ENCODE measurements around the gene IL37.

- TF ChIP-seq POLR2AphosphoS5 (IDR thresholded peaks at IDR 0.05; ENCODE audit: low read depth) (no peak), CTCF (conservative IDR thresholded peaks at IDR 0.05; ENCODE audit: low read depth in 2 of 2) (no peak)
These were observed 51.6 kb downstream of the IL37 start for GRCh38 chr2:112962308-112963175.
